ENCODE measurements around the gene DUSP1.

The DUSP1 gene

GRCh38 chr5:172743112-172743959 is 27.7 kb downstream of the DUSP1 start:
- no peak for DNase-seq (ENCODE audit: low spot score)

GRCh38 chr5:172741206-172741582 is 29.8 kb downstream of the DUSP1 start:
- no peak for DNase-seq (ENCODE audit: low spot score)

GRCh38 chr5:172740428-172741205 is 30.4 kb downstream of the DUSP1 start:
- DNase-seq (ENCODE audit: low spot score), result peak; percentile 80

- DNase-seq (ENCODE audit: low spot score), result no peak
Observed at GRCh38 chr5:172739375-172739774, 31.6 kb downstream of the DUSP1 start.

- no peak for DNase-seq (ENCODE audit: low spot score)
Observed at GRCh38 chr5:172736508-172737135, 34.4 kb downstream of the DUSP1 start.

GRCh38 chr5:172735141-172735831 is 35.7 kb downstream of the DUSP1 start:
- no peak for DNase-seq (ENCODE audit: low spot score)

GRCh38 chr5:172733974-172734346 is 37.0 kb downstream of the DUSP1 start:
- DNase-seq (ENCODE audit: low spot score), result no peak

- peak; percentile 85 for DNase-seq (ENCODE audit: low spot score)
Observed at GRCh38 chr5:172733131-172733973, 37.6 kb downstream of the DUSP1 start.

GRCh38 chr5:172732201-172732865 is 38.7 kb downstream of the DUSP1 start:
- DNase-seq (ENCODE audit: low spot score), result no peak

- DNase-seq (ENCODE audit: low spot score), result no peak
Observed at GRCh38 chr5:172731680-172732074, 39.3 kb downstream of the DUSP1 start.

GRCh38 chr5:172730981-172731679 is 39.9 kb downstream of the DUSP1 start:
- DNase-seq (ENCODE audit: low spot score), result no peak

- no peak for DNase-seq (ENCODE audit: low spot score)
Observed at GRCh38 chr5:172730222-172730621, 40.8 kb downstream of the DUSP1 start.

- DNase-seq (ENCODE audit: low spot score), result no peak
Observed at GRCh38 chr5:172729588-172729987, 41.4 kb downstream of the DUSP1 start.

- no peak for DNase-seq (ENCODE audit: low spot score)
Observed at GRCh38 chr5:172728481-172729241, 42.3 kb downstream of the DUSP1 start.

- no peak for DNase-seq (ENCODE audit: low spot score)
Observed at GRCh38 chr5:172727551-172727950, 43.4 kb downstream of the DUSP1 start.

GRCh38 chr5:172726966-172727365 is 44.0 kb downstream of the DUSP1 start:
- DNase-seq (ENCODE audit: low spot score), result no peak

GRCh38 chr5:172725785-172726184 is 45.2 kb downstream of the DUSP1 start:
- DNase-seq (ENCODE audit: low spot score), result no peak

- DNase-seq (ENCODE audit: low spot score), result no peak
Observed at GRCh38 chr5:172725273-172725672, 45.7 kb downstream of the DUSP1 start.
